ENCODE measurements around the gene YAP1. TPM values are rescaled to one million over a fixed set of nuclear protein-coding genes. Genes with fewer than 3 reads are reported as not detected.

Gene YAP1
- 49.5 to 82.7 TPM (median 75.4 TPM) in 5 replicates for total RNA-seq (2022; extraction: Qiagen RNA extraction)

GRCh38 chr11:102109896-102110760 lies at the start of gene YAP1:
Gene YAP1, plus strand, starts transcription at chr11:102110447. Its CDS starts 402 bp downstream, at chr11:102110849.

Other genes starting within 250 kb of the YAP1 start
- 2.4 to 3.1 TPM (median 2.8 TPM) in 5 replicates for gene CEP126, start 195.4 kb upstream of the YAP1 start, total RNA-seq (2022; extraction: Qiagen RNA extraction)
- gene ANGPTL5, start 193.9 kb upstream of the YAP1 start, total RNA-seq (2022; extraction: Qiagen RNA extraction), result 0.07 to 0.22 TPM (median 0.11 TPM) in 5 replicates
- 5.0 to 7.0 TPM (median 5.6 TPM) in 5 replicates for gene CFAP300, start 63.0 kb upstream of the YAP1 start, total RNA-seq (2022; extraction: Qiagen RNA extraction)
- 50.5 to 70.0 TPM (median 57.4 TPM) in 5 replicates for gene BIRC3, start 207.0 kb downstream of the YAP1 start, total RNA-seq (2022; extraction: Qiagen RNA extraction)
- 29.5 to 36.3 TPM (median 33.1 TPM) in 5 replicates for gene BIRC2, start 236.8 kb downstream of the YAP1 start, total RNA-seq (2022; extraction: Qiagen RNA extraction)

Data from A549 treated with dexamethasone at 1 μM for 4 hours (cell line).